GM12878 (cell line): Measurements from ENCODE around the gene UPK3BL2. TPM values are rescaled to one million over a fixed set of nuclear protein-coding genes. Genes with fewer than 3 reads are reported as not detected.
"Not testable (repeated sequence)": the region's sequence is repeated elsewhere in the genome, so short reads cannot be mapped to it uniquely, and the experiment has no call there.

Experiments used
- ATAC-seq: fragments of 200-7000 bp; cut with Tn5 transposase; 3 replicates; pipeline ENCODE4 v1.9.1; 2020; ENCODE audit warnings: mild to moderate bottlenecking, moderate library complexity
- BruUV-seq: library from RNA; stranded (reverse); fragments of 400-500 nt; replicated peaks from 2 replicates; lab custom pipeline; 2021; lab: Mats Ljungman, UMichigan
- CTCF ChIA-PET: fragments of 300-600 bp; sonication (Branson Sonifier 250); formaldehyde crosslinking; extraction: SDS; loops from one replicate; lab custom pipeline; 2021; ENCODE audit warnings: inconsistent platforms; lab: Yijun Ruan, JAX
- POLR2A ChIA-PET: fragments of 350-600 bp; formaldehyde crosslinking; extraction: SDS; loops from one replicate; lab custom pipeline; 2021; ENCODE audit warnings: inconsistent platforms; lab: Charles Lee
- RAD21 ChIA-PET: fragments of 300-600 bp; sonication (Branson Sonifier 250); formaldehyde crosslinking; loops from one replicate; lab custom pipeline; 2023; ENCODE audit warnings: antibody characterized with exemption; ENCODE audit not compliant: unreplicated experiment; lab: Charles Lee
- SMC1A ChIA-PET: fragments of 300-600 bp; sonication (Branson Sonifier 250); formaldehyde crosslinking; loops from one replicate; lab custom pipeline; 2023; ENCODE audit not compliant: unreplicated experiment, uncharacterized antibody; lab: Charles Lee
- DNase-seq: peaks from one replicate; pipeline ENCODE4 v3.0.0-alpha.2; 2011; ENCODE audit warnings: low read depth, low spot score
- FAIRE-seq: peaks from 3 replicates; lab custom pipeline; 2011; peaks lifted over from hg19 to GRCh38; lab: Jason Lieb, UNC
- H2AFZ ChIP-seq: 2 replicates; pipeline ENCODE4 v1.6.0; 2011; ENCODE audit warnings: low read depth, low read length, control low read depth; ENCODE audit not compliant: control insufficient read depth
- H3K27ac ChIP-seq: 2 replicates; pipeline ENCODE4 v1.5.1; 2011; ENCODE audit warnings: control low read depth; ENCODE audit not compliant: control insufficient read depth, insufficient read depth
- H3K27me3 ChIP-seq, 2 experiments: replicated peaks in 1 of 2; 2 replicates each; pipeline versions ENCODE4 v1.6.0 to v1.6.1; 2011; ENCODE audit warnings: low read length in 1 of 2; ENCODE audit not compliant: control insufficient read depth in 2 of 2, insufficient read depth in 2 of 2
- H3K36me3 ChIP-seq, 2 experiments: 2 replicates each; pipeline ENCODE4 v1.5.1; 2011; ENCODE audit warnings: low read length in 1 of 2; ENCODE audit not compliant: control insufficient read depth in 2 of 2, insufficient read depth in 2 of 2
- H3K4me1 ChIP-seq: 2 replicates; pipeline ENCODE4 v1.6.1; 2011; ENCODE audit warnings: mild to moderate bottlenecking, low read length, moderate library complexity, mixed read lengths; ENCODE audit not compliant: control insufficient read depth, insufficient read depth
- H3K4me2 ChIP-seq: 2 replicates; pipeline ENCODE4 v1.6.0; 2011; ENCODE audit warnings: control low read depth; ENCODE audit not compliant: control insufficient read depth, insufficient read depth
- H3K4me3 ChIP-seq: fragments of 200-600 bp; sonication (generic); 2 replicates; pipeline ENCODE4 v1.5.1; 2016
- H3K79me2 ChIP-seq: 2 replicates; pipeline ENCODE4 v1.6.0; 2011; ENCODE audit warnings: low read length; ENCODE audit not compliant: control insufficient read depth, insufficient read depth
- H3K9ac ChIP-seq: 2 replicates; pipeline ENCODE4 v1.8.0; 2011; ENCODE audit warnings: low read length, control low read depth, mixed read lengths; ENCODE audit not compliant: control insufficient read depth, insufficient read depth
- H3K9me3 ChIP-seq: replicated peaks from 3 replicates; pipeline ENCODE4 v1.5.1; 2011; ENCODE audit warnings: mild to moderate bottlenecking, low read length; ENCODE audit not compliant: control insufficient read depth, insufficient read depth
- H4K20me1 ChIP-seq: 2 replicates; pipeline ENCODE4 v1.6.0; 2011; ENCODE audit not compliant: control insufficient read depth, insufficient read depth
- WGBS: methylation state at CpG from one replicate; pipeline ENCODE4 v1.1.6; 2016; ENCODE audit warnings: low lambda C conversion rate; ENCODE audit not compliant: insufficient replicate concordance, insufficient coverage; ENCODE audit errors: missing lambda C conversion rate; 5-methylcytosine and 5-hydroxymethylcytosine counted together
- in situ Hi-C: fragments of 300-500 bp; cut with MboI; formaldehyde crosslinking; loops from 9 replicates; pipeline ENCODE4 v1.14.3; 2018; ENCODE audit warnings: mixed read lengths
- intact Hi-C: fragments of 100-400 bp; cut with micrococcal nuclease; formaldehyde crosslinking; loops from one replicate; pipeline ENCODE4 v1.14.2; 2022; ENCODE audit not compliant: unreplicated experiment
- polyA plus RNA-seq, 11 experiments: library from polyadenylated mRNA; depleted of rRNA in 4 of 11; unstranded in 6 of 11; stranded (reverse) in 5 of 11; fragments of >200 nt; fragmentation: Nextera tagmentation in 4 of 11; fragmentation: Illumina TruSeq in 1 of 11; extraction: Ambion mirVana in 4 of 11; extraction: Trizol in 1 of 11; gene quantifications; 1 replicate in 1 of 11; 2 replicates in 10 of 11; pipeline versions ENCODE4 v1.2.1 to v1.2.3, GENCODE V29; 2011 to 2016; ENCODE audit warnings: inconsistent platforms in 2 of 11, missing spikeins in 2 of 11, low read depth in 1 of 11
- total RNA-seq, 4 experiments: library from RNA; depleted of rRNA in 3 of 4; stranded (reverse); fragments of >200 nt in 3 of 4; fragmentation: Illumina TruSeq in 1 of 4; extraction: Trizol in 1 of 4; gene quantifications; 2 replicates each; pipeline versions ENCODE4 v1.2.1 to v1.2.3, GENCODE V29; 2013 to 2021

The UPK3BL2 gene
- total and polyA plus RNA-seq, 10 of the 15 experiments (the other 5 are each of a cell fraction or from before 2014, with no cell fraction given), result 0.18 to 30.1 (median 9.9) TPM; not detected in 1

DNA sequence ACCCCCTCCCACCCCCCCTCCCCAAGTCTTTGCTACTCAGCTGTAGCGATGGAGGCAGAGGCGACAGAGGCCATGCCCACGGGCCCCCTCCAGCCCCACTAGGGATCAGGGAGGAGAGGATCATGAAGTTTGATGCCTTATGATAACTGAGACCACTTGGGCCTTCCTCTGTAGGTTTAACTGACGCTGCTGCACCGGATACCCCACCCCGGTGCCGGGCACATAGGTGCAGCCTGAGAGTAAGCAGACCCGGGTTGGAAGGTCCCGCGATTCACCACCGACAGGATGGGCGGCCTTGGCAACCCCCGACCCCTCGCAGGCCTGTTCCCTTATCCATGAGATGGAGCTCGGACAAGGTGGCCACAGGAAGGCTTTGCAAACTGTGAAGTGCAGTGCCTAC, 49.5 kb downstream of the UPK3BL2 start:
- H3K36me3 ChIP-seq, H3K27ac ChIP-seq, H3K4me3 ChIP-seq, H3K4me2 ChIP-seq, DNase-seq, H3K4me1 ChIP-seq, H4K20me1 ChIP-seq, H3K79me2 ChIP-seq, H3K9me3 ChIP-seq, in situ Hi-C loops, intact Hi-C loops, CTCF ChIA-PET, RAD21 ChIA-PET, SMC1A ChIA-PET, ATAC-seq, H3K9ac ChIP-seq, BruUV-seq, H3K27me3 ChIP-seq, H2AFZ ChIP-seq, POLR2A ChIA-PET, FAIRE-seq: not testable (repeated sequence)
- 22% methylated on average over 4 of the region's 15 CpGs for WGBS

DNA sequence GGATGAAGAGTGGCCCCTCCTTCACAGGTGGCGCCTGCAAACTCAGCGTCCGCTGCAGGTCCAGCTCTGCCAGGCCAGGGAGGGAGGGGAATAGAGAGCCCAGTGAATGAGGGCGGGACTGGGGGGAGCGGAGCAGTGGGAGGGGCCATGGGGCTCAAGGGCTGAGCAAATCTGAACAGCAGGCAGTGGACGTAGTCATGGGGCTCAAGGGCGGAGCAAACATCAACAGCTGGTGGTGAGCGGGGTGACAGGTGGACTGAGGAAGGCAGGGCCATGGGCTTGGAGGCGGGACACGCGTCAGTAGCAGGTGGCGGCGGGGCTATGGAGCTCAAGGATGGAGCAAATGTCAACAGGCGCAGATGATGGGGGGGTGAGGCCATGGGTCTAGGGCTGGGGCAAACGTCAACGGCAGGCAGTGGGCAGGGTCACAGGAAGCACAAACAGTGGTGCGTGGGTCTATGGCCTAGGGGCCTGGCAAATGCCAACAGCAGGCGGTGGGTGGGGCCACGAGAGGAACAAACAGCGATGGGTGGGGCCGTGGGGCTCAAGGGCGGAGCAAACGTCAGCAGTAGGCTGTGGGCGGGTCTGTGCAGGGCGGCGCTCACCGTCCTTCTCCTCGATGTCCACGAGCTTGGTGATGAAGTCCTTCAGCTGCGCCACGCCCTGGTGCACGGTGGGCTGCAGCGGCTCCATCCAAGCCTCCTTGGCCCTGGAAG, 50.1 kb downstream of the UPK3BL2 start:
- H3K36me3 ChIP-seq, RAD21 ChIA-PET, SMC1A ChIA-PET, H3K79me2 ChIP-seq, FAIRE-seq, H3K9ac ChIP-seq, H3K27me3 ChIP-seq, POLR2A ChIA-PET, H3K9me3 ChIP-seq, in situ Hi-C loops, CTCF ChIA-PET, H3K4me1 ChIP-seq, BruUV-seq, DNase-seq, H3K4me3 ChIP-seq, H4K20me1 ChIP-seq, H2AFZ ChIP-seq, H3K4me2 ChIP-seq, H3K27ac ChIP-seq, intact Hi-C loops: not testable (repeated sequence)
- ATAC-seq, result peak; percentile 59
- no CpG with 5 or more reads among the region's 33 CpGs for WGBS

- H3K9ac ChIP-seq, H4K20me1 ChIP-seq, H3K36me3 ChIP-seq, H3K9me3 ChIP-seq, BruUV-seq, FAIRE-seq, H2AFZ ChIP-seq, H3K27ac ChIP-seq, H3K4me3 ChIP-seq, SMC1A ChIA-PET, DNase-seq, in situ Hi-C loops, POLR2A ChIA-PET, H3K4me1 ChIP-seq, H3K4me2 ChIP-seq, H3K27me3 ChIP-seq, intact Hi-C loops, H3K79me2 ChIP-seq, CTCF ChIA-PET, RAD21 ChIA-PET: not testable (repeated sequence)
- WGBS, result 100% methylated on average over 3 of the region's 12 CpGs
- peak; percentile 87 for ATAC-seq
Measured at GRCh38 chr7:102490529-102491075, 52.9 kb downstream of the UPK3BL2 start.
